GM19372 (cell line): ENCODE measurements around the gene PDE4B.

Source experiments
- ATAC-seq: cut with Tn5 transposase; IDR thresholded peaks from one replicate; pipeline ENCODE4 v1.9.1; 2021; ENCODE audit warnings: mild to moderate bottlenecking, low read depth, moderate library complexity; ENCODE audit not compliant: unreplicated experiment

Gene PDE4B

GRCh38 chr1:66248746-66249145 is 456.1 kb downstream of the PDE4B start:
- ATAC-seq: no peak

DNA sequence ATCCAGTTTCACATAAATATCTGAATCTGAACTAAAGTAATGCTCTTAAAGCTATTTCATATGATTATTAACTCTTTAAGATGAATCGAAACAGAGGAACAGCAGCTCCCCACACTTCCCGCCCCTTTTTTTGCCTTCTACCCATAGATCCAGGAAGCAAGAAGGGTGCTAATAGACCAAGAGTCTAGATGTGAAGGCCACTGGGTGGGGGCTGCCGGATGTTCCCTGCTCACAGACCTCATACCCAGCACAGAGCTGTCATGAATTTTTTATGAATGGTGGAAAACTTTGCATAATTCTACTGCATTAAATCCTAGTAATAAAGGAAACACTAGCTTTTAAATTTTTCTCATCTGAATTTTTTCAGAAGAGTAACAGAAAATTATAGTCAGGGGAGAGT is 457.4 kb downstream of the PDE4B start:
- ATAC-seq: no peak

DNA sequence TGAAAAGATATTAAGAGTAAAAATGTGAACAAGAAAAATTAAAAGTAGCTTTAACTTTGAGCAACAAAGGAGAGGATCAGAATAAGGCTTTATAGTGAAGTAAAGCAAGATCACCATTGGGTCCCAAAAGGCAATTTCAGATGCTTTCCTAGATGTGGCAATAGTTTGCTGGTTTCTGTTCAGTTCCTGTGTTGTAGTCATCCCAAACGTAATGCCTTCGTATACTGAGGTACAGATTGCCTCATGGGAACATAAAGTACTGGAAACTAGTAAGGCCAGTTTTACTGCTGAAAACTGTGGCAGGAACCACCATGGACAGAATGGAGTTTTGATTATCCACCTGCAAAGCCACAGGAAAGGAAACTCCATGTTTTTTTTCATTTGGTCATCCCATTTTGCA is 457.8 kb downstream of the PDE4B start:
- no peak for ATAC-seq

DNA sequence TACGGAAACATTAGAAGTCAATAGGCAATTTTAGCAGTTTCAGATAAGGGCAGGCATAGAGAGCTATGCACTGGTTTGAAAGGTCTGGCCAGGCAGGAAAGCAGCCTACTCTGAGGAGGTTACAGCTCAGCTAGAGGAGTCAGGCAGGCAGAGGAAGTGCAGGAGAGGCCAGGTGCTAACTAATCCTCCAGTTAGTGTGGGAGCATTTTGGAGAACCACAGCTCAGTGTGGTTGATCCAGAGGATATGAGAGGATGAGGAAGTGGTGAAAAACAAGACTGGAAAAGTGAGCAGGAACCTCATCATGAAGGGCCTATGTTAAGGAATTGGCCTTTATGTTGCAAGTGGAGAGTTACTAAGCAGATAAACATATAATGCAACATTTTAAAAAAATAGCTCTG is 458.9 kb downstream of the PDE4B start:
- no peak for ATAC-seq

- peak; percentile 73 for ATAC-seq
Measured at GRCh38 chr1:66253330-66253921, 460.7 kb downstream of the PDE4B start.

- no peak for ATAC-seq
Measured at GRCh38 chr1:66254785-66255184, 462.1 kb downstream of the PDE4B start.

- no peak for ATAC-seq
Measured at GRCh38 chr1:66256629-66257572, 464.2 kb downstream of the PDE4B start.

- no peak for ATAC-seq
Measured at GRCh38 chr1:66258404-66259105, 465.9 kb downstream of the PDE4B start.

- ATAC-seq: no peak
Measured at GRCh38 chr1:66261364-66261763, 468.7 kb downstream of the PDE4B start.

DNA sequence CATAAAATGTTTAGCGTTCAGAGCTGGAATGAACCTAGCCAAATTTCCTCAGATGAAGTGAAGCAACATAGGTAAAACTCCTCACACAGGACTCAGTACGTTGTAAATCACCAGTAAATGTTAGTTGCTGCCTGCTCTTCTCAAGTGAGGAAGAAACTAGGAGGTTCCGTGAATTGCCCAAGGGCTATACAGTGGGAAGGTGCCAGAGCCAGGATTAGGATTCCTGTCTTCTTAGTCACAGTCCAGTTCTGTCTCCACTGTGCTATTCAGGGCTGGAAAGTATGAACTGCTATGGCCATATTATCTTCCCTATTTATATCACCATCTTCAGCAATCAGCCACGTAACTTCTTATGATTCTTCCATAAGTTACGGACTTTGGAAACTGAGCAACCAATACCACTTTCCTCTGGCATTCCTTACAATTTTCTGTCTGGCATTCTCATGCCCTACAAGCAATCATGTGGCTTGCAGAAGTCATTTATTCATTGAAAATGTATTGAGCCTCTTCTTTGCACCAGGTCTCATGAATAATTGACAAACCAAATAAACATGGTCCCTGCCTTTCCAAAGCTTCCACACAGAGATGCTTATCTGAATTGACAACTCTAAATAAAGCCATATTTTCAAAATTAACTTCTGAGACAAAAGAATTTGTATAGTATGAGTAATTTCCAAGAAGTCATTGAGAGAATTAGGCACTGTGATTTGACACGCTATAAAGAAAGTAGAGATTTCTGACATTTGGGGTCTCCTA is 469.7 kb downstream of the PDE4B start:
- no peak for ATAC-seq

- ATAC-seq: no peak
Measured at GRCh38 chr1:66265268-66265667, 472.6 kb downstream of the PDE4B start.

DNA sequence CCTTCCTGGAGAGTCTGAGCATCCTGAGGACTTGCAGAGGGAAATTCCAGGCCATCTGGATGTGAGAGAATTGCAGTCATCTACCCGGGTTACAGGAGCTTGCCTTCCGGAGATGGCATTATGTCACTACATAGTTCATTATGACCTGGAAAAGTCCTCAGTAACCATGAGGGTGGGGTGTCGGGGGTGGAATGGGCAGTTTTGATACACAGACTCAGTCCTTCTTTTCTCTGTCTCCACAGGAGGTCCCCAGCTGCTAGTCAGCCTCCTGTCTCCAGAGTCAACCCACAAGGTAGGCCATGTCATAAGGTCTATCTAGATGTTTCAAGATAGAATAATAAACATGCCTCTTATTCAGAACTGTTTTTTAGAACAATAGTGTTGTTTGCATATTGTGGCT is 473.1 kb downstream of the PDE4B start:
- ATAC-seq: no peak

- no peak for ATAC-seq
Measured at GRCh38 chr1:66266350-66266749, 473.7 kb downstream of the PDE4B start.

DNA sequence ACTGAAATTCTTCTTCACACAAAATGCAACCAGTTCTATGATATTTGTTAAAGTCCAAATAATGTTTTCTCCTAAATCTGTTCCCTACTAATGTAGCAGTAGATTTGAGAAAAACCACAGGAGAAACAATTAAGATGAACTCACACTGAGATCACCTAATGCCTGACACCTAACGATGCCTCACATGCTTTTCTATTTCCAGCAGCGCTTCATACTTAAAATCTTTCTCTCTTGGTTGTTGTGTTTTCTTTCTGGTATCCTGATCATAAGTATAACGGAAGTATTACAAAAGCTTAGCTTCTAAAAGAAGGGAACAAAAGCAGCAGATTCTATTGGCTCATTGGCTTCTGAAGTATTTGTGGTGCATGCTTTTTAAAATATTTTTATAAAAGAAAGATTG is 474.1 kb downstream of the PDE4B start:
- no peak for ATAC-seq

DNA sequence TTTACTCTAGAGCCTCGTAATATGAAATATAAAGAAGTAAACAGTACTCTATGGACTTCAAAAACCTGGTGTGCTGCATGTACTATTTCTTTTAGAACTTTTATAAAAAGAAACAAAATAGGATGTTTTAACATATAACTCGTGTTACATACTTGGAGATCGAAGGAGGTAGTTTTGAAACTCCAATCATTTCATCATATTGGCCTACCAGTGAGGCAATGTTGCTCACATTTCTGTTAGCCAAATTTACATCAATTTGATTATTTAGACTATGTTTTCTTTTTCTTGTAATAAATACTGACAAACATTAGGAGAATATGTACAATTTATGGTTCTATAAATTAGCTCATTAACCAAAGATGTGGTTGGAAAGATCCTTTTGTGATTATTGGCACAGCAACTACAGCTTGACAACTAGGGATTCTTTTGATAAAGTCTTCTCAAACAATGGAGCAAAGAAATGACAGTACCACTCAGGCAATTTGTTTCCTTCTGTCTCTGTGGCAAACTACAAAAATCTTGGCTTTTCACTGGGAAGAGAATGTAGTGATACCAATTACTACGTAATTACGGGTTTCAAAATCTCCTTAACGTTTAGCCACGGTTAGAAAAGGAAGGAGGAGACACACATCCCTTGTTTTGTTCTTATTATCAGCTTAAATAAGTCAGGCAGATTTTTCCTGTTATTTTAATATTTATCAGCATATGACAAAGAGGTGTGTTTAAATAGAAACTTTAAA is 474.7 kb downstream of the PDE4B start:
- ATAC-seq: no peak

GRCh38 chr1:66269222-66269621 is 476.5 kb downstream of the PDE4B start:
- ATAC-seq: no peak

- ATAC-seq: no peak
Measured at GRCh38 chr1:66270119-66270812, 477.6 kb downstream of the PDE4B start.

DNA sequence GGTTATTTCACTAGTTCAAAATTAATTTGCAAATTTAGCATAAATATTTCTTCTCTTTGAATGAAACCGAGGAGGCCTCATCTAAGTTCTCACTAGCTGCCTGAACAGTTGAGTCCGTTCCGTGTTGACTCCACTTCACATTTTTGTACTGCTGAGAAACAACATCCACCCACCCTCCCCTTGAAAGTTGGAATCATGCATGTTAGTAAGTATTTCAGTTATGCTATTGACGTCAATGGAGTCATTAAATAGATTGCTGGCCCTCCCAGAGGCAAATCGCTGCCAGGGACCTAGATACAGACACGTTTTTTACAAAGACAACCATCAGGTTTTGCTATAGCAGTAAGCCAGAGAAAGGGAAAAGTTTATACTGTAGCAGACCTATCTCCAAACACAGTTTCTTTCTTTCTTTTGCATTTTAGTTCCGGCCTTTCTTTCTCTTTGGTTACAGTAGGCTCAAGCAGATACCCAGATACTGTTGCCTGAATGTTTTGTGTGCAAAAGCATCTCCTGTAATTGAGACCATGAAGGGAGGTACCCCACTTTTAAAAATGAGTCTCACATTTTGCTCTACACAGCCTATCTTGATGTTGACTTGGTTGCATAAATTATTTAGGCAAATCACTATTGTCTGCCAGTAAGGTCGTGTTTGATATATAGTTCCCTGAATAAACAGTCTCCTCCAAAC is 478.7 kb downstream of the PDE4B start:
- no peak for ATAC-seq

GRCh38 chr1:66271904-66272254 is 479.2 kb downstream of the PDE4B start:
- ATAC-seq: no peak
